Neural cell (in vitro differentiated cells): ENCODE results near the gene GNB2.

ENCODE experiments used
- CTCF ChIP-seq: fragments of 450-650 bp; IDR thresholded peaks from 2 replicates; pipeline ENCODE4 v1.5.1; 2014; ENCODE audit warnings: antibody characterized with exemption, mild to moderate bottlenecking, moderate library complexity; ENCODE audit not compliant: poor library complexity, severe bottlenecking
- EZH2 ChIP-seq: fragments of 200-600, 300-800 bp; shearing (Covaris generic), sonication (generic); IDR thresholded peaks from 2 replicates; pipeline ENCODE4 v1.6.1; 2014; ENCODE audit warnings: antibody characterized with exemption, low read length, borderline replicate concordance, mild to moderate bottlenecking; ENCODE audit not compliant: insufficient read depth, poor library complexity, severe bottlenecking
- RAD21 ChIP-seq: fragments of 450-650 bp; conservative IDR thresholded peaks from 2 replicates; pipeline ENCODE4 v1.6.1; 2014; ENCODE audit warnings: antibody characterized with exemption, mild to moderate bottlenecking, moderate library complexity
- TF ChIP-seq, protein P1 (sequence below): IDR thresholded peaks from 2 replicates; pipeline ENCODE4 v1.6.1; 2012; ENCODE audit warnings: borderline replicate concordance

DNA sequence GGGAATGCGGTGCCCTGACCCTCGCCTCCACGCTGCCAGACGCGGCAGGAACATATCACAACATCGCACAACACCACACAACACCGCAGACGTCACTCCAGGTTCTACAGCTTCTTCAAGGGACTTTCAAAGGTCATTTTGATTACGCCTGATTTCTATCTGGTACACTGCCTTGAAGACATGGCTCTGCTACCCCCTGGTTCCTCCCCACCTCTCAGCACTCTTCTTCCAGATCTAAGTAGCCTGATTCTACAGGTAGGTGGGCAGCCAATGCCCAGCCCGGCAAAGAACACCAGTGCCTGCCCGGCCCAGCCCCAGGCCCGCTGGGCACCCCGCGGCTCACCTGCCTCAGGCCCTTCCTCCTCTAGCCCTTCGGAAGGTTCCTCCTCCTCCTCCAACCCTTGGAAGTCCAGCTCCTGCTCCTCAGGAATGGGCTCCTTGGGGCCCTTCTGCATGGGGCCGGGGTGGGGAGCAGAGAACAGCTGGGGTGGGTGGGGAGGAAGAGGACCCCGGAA lies 12.1 kb downstream of the GNB2 start:
- TF ChIP-seq CTCF: no peak
- TF ChIP-seq, protein P1, sequence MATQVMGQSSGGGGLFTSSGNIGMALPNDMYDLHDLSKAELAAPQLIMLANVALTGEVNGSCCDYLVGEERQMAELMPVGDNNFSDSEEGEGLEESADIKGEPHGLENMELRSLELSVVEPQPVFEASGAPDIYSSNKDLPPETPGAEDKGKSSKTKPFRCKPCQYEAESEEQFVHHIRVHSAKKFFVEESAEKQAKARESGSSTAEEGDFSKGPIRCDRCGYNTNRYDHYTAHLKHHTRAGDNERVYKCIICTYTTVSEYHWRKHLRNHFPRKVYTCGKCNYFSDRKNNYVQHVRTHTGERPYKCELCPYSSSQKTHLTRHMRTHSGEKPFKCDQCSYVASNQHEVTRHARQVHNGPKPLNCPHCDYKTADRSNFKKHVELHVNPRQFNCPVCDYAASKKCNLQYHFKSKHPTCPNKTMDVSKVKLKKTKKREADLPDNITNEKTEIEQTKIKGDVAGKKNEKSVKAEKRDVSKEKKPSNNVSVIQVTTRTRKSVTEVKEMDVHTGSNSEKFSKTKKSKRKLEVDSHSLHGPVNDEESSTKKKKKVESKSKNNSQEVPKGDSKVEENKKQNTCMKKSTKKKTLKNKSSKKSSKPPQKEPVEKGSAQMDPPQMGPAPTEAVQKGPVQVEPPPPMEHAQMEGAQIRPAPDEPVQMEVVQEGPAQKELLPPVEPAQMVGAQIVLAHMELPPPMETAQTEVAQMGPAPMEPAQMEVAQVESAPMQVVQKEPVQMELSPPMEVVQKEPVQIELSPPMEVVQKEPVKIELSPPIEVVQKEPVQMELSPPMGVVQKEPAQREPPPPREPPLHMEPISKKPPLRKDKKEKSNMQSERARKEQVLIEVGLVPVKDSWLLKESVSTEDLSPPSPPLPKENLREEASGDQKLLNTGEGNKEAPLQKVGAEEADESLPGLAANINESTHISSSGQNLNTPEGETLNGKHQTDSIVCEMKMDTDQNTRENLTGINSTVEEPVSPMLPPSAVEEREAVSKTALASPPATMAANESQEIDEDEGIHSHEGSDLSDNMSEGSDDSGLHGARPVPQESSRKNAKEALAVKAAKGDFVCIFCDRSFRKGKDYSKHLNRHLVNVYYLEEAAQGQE: no peak
- TF ChIP-seq RAD21: no peak
- no peak for TF ChIP-seq EZH2
